Right lobe of liver (tissue), 4 donors: ENCODE results near the gene CCDC9.

Experiments used
- CTCF ChIP-seq, 4 donors: fragments of 200-600 bp in 3 of 4; fragments of 450-650 bp in 1 of 4; IDR thresholded peaks; one replicate each; pipeline versions ENCODE4 v1.5.1 to v1.8.0; 2016 to 2022; ENCODE audit warnings: antibody characterized with exemption in 4 of 4, mild to moderate bottlenecking in 2 of 4
- POLR2A ChIP-seq: fragments of 450-650 bp; IDR thresholded peaks from one replicate; pipeline ENCODE4 v1.6.1; 2017; ENCODE audit warnings: antibody characterized with exemption, mild to moderate bottlenecking
- donor health status: DM: no; HTN: no; CAD: no.
- donor health status: DM: no; HTN: no; CAD: no.
- donor health status: DM: no; HTN: yes; CAD: no.

- TF ChIP-seq CTCF (IDR thresholded peaks at IDR 0.05) (no peak), POLR2A (no peak)
Measured at GRCh38 chr19:47239152-47239551, 17.2 kb upstream of the CCDC9 start.
